ENCODE data around the gene RPLP2.
A peak's percentile ranks its signal among the peaks of the same experiment; 100 is the strongest.

RPLP2 gene

DNA sequence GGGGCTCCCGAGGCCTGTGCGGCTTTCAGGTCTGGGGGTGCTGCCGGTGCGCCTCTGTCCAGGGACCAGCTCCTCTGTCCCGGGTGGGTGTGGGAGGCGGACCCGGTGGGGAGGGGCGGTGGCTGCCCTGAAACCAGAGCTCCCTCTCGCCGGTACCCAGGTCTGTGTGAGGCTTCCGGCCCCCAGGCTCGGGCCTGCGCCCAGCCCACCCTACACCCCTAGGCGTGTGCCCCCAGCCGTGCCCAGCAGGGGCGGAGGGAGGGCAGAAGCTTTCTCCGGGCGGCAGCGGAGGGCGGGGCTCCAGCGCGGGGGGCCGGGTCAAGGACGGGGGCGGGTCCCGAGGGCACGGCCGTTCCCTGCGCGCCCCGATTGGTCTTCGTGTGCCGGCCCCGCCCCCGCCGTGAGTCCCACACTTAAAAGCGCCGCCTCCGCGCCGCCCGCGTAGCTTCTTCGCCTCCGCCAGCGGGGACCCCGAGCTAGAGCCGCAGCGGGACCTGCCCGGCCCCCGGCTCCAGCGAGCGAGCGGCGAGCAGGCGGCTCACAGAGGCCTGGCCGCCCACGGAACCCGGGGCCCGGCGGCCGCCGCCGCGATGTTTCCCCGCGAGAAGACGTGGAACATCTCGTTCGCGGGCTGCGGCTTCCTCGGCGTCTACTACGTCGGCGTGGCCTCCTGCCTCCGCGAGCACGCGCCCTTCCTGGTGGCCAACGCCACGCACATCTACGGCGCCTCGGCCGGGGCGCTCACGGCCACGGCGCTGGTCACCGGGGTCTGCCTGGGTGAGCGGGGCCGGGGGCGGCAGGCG lies 9.6 kb downstream of the RPLP2 start (continued):
- TF ChIP-seq, protein P1, sequence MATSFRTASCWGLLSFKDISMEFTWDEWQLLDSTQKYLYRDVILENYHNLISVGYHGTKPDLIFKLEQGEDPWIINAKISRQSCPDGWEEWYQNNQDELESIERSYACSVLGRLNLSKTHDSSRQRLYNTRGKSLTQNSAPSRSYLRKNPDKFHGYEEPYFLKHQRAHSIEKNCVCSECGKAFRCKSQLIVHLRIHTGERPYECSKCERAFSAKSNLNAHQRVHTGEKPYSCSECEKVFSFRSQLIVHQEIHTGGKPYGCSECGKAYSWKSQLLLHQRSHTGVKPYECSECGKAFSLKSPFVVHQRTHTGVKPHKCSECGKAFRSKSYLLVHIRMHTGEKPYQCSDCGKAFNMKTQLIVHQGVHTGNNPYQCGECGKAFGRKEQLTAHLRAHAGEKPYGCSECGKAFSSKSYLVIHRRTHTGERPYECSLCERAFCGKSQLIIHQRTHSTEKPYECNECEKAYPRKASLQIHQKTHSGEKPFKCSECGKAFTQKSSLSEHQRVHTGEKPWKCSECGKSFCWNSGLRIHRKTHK (tag by site-specific recombination; IDR thresholded peaks at IDR 0.05) = no peak
- TF ChIP-seq MZF1 (tag by site-specific recombination; IDR thresholded peaks at IDR 0.05; ENCODE audit: borderline replicate concordance) (no peak), GFI1B (tag by site-specific recombination; IDR thresholded peaks at IDR 0.05) (no peak), ZNF423 (tag by site-specific recombination; IDR thresholded peaks at IDR 0.05) (peak; percentile 89), ZNF677 (tag by site-specific recombination; IDR thresholded peaks at IDR 0.05) (no peak), ZNF658 (tag by site-specific recombination; IDR thresholded peaks at IDR 0.05) (no peak), MYNN (tag by site-specific recombination; IDR thresholded peaks at IDR 0.05; ENCODE audit: borderline replicate concordance) (no peak), ZNF623 (tag by site-specific recombination; IDR thresholded peaks at IDR 0.05) (no peak)
- TF ChIP-seq, protein P2, sequence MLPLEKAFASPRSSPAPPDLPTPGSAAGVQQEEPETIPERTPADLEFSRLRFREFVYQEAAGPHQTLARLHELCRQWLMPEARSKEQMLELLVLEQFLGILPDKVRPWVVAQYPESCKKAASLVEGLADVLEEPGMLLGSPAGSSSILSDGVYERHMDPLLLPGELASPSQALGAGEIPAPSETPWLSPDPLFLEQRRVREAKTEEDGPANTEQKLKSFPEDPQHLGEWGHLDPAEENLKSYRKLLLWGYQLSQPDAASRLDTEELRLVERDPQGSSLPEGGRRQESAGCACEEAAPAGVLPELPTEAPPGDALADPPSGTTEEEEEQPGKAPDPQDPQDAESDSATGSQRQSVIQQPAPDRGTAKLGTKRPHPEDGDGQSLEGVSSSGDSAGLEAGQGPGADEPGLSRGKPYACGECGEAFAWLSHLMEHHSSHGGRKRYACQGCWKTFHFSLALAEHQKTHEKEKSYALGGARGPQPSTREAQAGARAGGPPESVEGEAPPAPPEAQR (tag by site-specific recombination; IDR thresholded peaks at IDR 0.05) = no peak

DNA sequence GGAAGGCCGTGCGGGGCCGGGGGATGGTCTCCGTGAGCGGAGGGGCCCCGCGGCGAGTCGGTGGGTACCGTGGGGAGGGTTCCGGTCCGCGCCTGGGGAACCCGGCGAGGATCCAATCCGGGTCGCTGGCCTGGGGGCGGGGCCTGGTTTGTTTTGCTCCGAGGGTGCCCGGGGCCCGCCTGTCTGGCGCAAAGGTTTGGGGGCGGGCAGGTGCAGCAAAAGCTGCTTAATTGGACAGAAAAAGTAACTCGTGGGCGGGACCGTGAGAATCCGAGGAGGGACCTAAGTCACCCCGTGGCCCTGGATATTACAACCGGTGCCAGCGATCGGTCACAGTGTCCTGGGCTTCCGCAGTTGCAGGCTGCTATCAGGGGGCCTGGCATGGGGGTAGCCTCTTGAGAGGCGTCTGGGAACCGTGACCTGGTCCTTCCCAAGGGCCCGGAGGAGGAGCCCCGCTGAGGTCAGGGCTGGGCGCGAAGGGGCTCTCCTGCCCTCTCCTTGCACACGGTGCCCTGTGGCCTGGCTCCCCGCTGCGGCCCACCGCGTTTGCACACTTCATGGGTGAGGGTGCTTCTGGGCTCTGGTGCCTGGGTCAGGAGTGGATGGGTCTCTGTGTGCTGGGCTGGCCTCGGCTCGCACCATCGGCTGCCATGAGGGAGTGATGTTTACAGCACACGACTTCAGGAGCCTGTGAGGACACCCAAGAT lies 10.3 kb downstream of the RPLP2 start:
- CTCF ChIA-PET = interaction anchor here (0.5 to 2.1 kb wide), 4 partner anchors 15 to 25 kb away, joined by 3 to 5 read pairs (median 3); partner anchors contain the start of gene PIDD1
- Histone ChIP-seq H3K9me3 (ENCODE audit: control insufficient read depth, insufficient read depth, low read depth, low read length) (no peaks in the 10 kb centered on the region), H3K4me1 (ENCODE audit: control insufficient read depth, insufficient read depth, low read length) (0 out of 2 replicates have a peak, but pooled peaks cover 3% of the 10 kb centered on the region), H3K36me3 (ENCODE audit: control insufficient read depth in 2 of 2, insufficient read depth in 1 of 2, low read length in 2 of 2) (peaks cover 2 to 43% of the 10 kb centered on the region in 2 experiments; a peak in 2 of 3 replicates), H3K4me3 (ENCODE audit: low read depth, low read length) (peak overlapping the region; percentile 94), H3K27ac (ENCODE audit: extremely low read depth, low read depth, low read length) (peak overlapping the region; percentile 81; the same call in 1 of the 2 replicates)
- POLR2A ChIA-PET = interaction anchor here (0.6 to 11.4 kb wide), 14 partner anchors 11 to 613 kb away, joined by 3 to 202 read pairs (median 8); partner anchors contain the start of genes BET1L, CD151, CEND1 and CRACR2B
- TF ChIP-seq ZNF544 (tag by site-specific recombination; IDR thresholded peaks at IDR 0.05) = no peak
- TF ChIP-seq, protein P3, sequence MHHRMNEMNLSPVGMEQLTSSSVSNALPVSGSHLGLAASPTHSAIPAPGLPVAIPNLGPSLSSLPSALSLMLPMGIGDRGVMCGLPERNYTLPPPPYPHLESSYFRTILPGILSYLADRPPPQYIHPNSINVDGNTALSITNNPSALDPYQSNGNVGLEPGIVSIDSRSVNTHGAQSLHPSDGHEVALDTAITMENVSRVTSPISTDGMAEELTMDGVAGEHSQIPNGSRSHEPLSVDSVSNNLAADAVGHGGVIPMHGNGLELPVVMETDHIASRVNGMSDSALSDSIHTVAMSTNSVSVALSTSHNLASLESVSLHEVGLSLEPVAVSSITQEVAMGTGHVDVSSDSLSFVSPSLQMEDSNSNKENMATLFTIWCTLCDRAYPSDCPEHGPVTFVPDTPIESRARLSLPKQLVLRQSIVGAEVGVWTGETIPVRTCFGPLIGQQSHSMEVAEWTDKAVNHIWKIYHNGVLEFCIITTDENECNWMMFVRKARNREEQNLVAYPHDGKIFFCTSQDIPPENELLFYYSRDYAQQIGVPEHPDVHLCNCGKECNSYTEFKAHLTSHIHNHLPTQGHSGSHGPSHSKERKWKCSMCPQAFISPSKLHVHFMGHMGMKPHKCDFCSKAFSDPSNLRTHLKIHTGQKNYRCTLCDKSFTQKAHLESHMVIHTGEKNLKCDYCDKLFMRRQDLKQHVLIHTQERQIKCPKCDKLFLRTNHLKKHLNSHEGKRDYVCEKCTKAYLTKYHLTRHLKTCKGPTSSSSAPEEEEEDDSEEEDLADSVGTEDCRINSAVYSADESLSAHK (tag by site-specific recombination; IDR thresholded peaks at IDR 0.05) = no peak
- no peak for TF ChIP-seq ZNF558 (tag by site-specific recombination; IDR thresholded peaks at IDR 0.05)
- no peak for TF ChIP-seq ZNF596 (tag by site-specific recombination; IDR thresholded peaks at IDR 0.05)
- peak; percentile 93 for TF ChIP-seq SP2 (tag by site-specific recombination; IDR thresholded peaks at IDR 0.05)
- no peak for TF ChIP-seq ZFP69B (tag by site-specific recombination; IDR thresholded peaks at IDR 0.05)
- no peak for TF ChIP-seq ZNF248 (tag by site-specific recombination; IDR thresholded peaks at IDR 0.05)
- no peak for TF ChIP-seq KLF7 (tag by site-specific recombination; IDR thresholded peaks at IDR 0.05; ENCODE audit: borderline replicate concordance)
- TF ChIP-seq ZNF426 (tag by site-specific recombination; IDR thresholded peaks at IDR 0.05) = no peak
- peak; percentile 70 for TF ChIP-seq GLIS2 (tag by site-specific recombination; IDR thresholded peaks at IDR 0.05)
- TF ChIP-seq, protein P4, sequence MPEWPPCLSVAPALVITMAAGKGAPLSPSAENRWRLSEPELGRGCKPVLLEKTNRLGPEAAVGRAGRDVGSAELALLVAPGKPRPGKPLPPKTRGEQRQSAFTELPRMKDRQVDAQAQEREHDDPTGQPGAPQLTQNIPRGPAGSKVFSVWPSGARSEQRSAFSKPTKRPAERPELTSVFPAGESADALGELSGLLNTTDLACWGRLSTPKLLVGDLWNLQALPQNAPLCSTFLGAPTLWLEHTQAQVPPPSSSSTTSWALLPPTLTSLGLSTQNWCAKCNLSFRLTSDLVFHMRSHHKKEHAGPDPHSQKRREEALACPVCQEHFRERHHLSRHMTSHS (tag by site-specific recombination; IDR thresholded peaks at IDR 0.05) = no peak
- TF ChIP-seq ZNF837 (tag by site-specific recombination; IDR thresholded peaks at IDR 0.05) = no peak
- TF ChIP-seq ZNF138 (tag by site-specific recombination; IDR thresholded peaks at IDR 0.05; ENCODE audit: borderline replicate concordance) = no peak
- no peak for TF ChIP-seq SP7 (tag by site-specific recombination; IDR thresholded peaks at IDR 0.05)
- no peak for TF ChIP-seq ZNF843 (tag by site-specific recombination; IDR thresholded peaks at IDR 0.05)
- no peak for TF ChIP-seq KLF8 (tag by site-specific recombination; IDR thresholded peaks at IDR 0.05)
- TF ChIP-seq ZNF404 (tag by site-specific recombination; IDR thresholded peaks at IDR 0.05) = no peak
- TF ChIP-seq, protein P5, sequence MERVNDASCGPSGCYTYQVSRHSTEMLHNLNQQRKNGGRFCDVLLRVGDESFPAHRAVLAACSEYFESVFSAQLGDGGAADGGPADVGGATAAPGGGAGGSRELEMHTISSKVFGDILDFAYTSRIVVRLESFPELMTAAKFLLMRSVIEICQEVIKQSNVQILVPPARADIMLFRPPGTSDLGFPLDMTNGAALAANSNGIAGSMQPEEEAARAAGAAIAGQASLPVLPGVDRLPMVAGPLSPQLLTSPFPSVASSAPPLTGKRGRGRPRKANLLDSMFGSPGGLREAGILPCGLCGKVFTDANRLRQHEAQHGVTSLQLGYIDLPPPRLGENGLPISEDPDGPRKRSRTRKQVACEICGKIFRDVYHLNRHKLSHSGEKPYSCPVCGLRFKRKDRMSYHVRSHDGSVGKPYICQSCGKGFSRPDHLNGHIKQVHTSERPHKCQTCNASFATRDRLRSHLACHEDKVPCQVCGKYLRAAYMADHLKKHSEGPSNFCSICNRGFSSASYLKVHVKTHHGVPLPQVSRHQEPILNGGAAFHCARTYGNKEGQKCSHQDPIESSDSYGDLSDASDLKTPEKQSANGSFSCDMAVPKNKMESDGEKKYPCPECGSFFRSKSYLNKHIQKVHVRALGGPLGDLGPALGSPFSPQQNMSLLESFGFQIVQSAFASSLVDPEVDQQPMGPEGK (tag by site-specific recombination; IDR thresholded peaks at IDR 0.05) = peak; percentile 59; the same call in 1 of the 2 replicates
- no peak for TF ChIP-seq ZNF140 (tag by site-specific recombination; IDR thresholded peaks at IDR 0.05)

Data from HEK293 (cell line).